GM06990 (cell line): ENCODE measurements around the gene FCHSD2.

Experiments
- DNase-seq: peaks from one replicate; pipeline ENCODE4 v3.0.0-alpha.2; 2011; ENCODE audit not compliant: insufficient read length; ENCODE audit errors: extremely low read depth
- H3K27me3 ChIP-seq: replicated peaks from 2 replicates; pipeline ENCODE4 v1.6.0; 2011; ENCODE audit warnings: low read length; ENCODE audit not compliant: control insufficient read depth, insufficient read depth
- H3K36me3 ChIP-seq: 2 replicates; pipeline ENCODE4 v1.5.1; 2011; ENCODE audit warnings: low read length; ENCODE audit not compliant: control insufficient read depth, insufficient read depth
- H3K4me3 ChIP-seq: replicated peaks from 2 replicates; pipeline ENCODE4 v1.5.1; 2011; ENCODE audit warnings: low read depth, mild to moderate bottlenecking, control low read depth, low read length
- TF ChIP-seq, protein P1 (sequence below): IDR thresholded peaks from 2 replicates; pipeline ENCODE4 v1.5.1; 2011; ENCODE audit warnings: low read length, control low read depth, mild to moderate bottlenecking, inconsistent platforms; ENCODE audit not compliant: insufficient read depth, poor library complexity, severe bottlenecking

The FCHSD2 gene

GRCh38 chr11:73091521-73092305, 50.4 kb downstream of the FCHSD2 start:
- DNase-seq: no peak
- Histone ChIP-seq H3K36me3 (no peaks in the 10 kb centered on the region), H3K4me3 (no peak overlapping the region), H3K27me3 (no peaks in the 10 kb centered on the region)
- TF ChIP-seq, protein P1, sequence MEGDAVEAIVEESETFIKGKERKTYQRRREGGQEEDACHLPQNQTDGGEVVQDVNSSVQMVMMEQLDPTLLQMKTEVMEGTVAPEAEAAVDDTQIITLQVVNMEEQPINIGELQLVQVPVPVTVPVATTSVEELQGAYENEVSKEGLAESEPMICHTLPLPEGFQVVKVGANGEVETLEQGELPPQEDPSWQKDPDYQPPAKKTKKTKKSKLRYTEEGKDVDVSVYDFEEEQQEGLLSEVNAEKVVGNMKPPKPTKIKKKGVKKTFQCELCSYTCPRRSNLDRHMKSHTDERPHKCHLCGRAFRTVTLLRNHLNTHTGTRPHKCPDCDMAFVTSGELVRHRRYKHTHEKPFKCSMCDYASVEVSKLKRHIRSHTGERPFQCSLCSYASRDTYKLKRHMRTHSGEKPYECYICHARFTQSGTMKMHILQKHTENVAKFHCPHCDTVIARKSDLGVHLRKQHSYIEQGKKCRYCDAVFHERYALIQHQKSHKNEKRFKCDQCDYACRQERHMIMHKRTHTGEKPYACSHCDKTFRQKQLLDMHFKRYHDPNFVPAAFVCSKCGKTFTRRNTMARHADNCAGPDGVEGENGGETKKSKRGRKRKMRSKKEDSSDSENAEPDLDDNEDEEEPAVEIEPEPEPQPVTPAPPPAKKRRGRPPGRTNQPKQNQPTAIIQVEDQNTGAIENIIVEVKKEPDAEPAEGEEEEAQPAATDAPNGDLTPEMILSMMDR: no peak

- TF ChIP-seq, protein P1: no peak
- no peak for DNase-seq
- no peaks in the 10 kb centered on the region for H3K36me3 ChIP-seq
- H3K27me3 ChIP-seq: no peaks in the 10 kb centered on the region
- no peak overlapping the region for H3K4me3 ChIP-seq
Measured at GRCh38 chr11:73087730-73088129, 54.4 kb downstream of the FCHSD2 start.

- Histone ChIP-seq H3K4me3 (no peak overlapping the region), H3K36me3 (no peaks in the 10 kb centered on the region; the same call in 1 of the 2 replicates), H3K27me3 (no peaks in the 10 kb centered on the region)
- TF ChIP-seq, protein P1: no peak
- no peak for DNase-seq
Measured at GRCh38 chr11:73085189-73085875, 56.8 kb downstream of the FCHSD2 start.

- no peaks in the 10 kb centered on the region; the same call in 1 of the 2 replicates for H3K36me3 ChIP-seq
- TF ChIP-seq, protein P1: no peak
Measured at GRCh38 chr11:73078631-73079030, 63.5 kb downstream of the FCHSD2 start.

GRCh38 chr11:73077454-73077853, 64.7 kb downstream of the FCHSD2 start:
- DNase-seq: no peak
- Histone ChIP-seq H3K27me3 (no peaks in the 10 kb centered on the region), H3K36me3 (no peaks in the 10 kb centered on the region; the same call in 1 of the 2 replicates), H3K4me3 (no peak overlapping the region)
- TF ChIP-seq, protein P1: no peak

More at GRCh38 chr11:73078631-73079030, 63.5 kb downstream of the FCHSD2 start:
- DNase-seq: no peak
- Histone ChIP-seq H3K4me3 (no peak overlapping the region), H3K27me3 (no peaks in the 10 kb centered on the region)
